Limb (tissue), 2 donors: ENCODE data around the gene SYT13.

ENCODE experiments used
- DNase-seq, 2 donors: peaks; one replicate each; pipeline ENCODE4 v3.0.0-alpha.2; 2016; ENCODE audit errors: extremely low spot score in 2 of 2

Gene SYT13

GRCh38 chr11:45275828-45276227, 10.3 kb downstream of the SYT13 start:
- DNase-seq: no peak

DNA sequence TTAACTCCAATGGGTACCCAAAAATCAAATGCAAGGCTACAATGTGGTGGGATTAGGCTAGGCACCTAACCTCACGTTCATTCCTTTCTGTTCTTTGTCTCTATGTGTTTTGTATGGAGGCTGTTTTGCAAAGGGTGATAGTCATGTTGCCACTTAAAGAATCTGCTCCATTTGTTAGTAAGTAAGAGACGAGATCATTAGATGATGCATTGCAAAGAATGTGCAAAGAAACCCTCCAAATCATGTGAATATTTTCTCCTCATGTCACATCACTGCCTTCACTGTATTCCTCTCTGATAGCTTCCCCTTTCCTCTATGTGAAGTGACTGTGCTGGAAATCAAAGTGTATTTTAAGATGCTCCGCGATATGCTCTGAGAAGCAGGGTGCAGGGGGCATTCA, 11.9 kb downstream of the SYT13 start:
- no peak for DNase-seq

DNA sequence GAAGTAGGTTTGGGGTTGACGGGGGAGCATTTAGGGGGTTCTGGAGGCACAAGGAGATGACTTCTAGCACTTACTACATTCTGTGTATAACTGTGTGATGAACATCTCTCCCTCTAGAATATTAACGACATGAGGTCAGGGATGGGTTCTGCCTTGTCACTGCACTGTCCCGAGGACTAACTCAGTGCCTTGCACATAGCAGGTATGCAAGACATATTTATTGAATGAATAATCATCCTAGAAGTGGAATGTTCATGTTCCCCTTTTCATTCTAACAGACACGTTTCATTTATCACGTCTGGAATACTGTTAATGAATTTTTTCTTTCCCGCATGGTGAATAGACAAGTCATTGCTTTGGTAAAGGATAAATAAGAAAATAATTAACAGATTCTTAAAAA, 12.6 kb downstream of the SYT13 start:
- no peak for DNase-seq

GRCh38 chr11:45272701-45273100, 13.4 kb downstream of the SYT13 start:
- DNase-seq: no peak

DNA sequence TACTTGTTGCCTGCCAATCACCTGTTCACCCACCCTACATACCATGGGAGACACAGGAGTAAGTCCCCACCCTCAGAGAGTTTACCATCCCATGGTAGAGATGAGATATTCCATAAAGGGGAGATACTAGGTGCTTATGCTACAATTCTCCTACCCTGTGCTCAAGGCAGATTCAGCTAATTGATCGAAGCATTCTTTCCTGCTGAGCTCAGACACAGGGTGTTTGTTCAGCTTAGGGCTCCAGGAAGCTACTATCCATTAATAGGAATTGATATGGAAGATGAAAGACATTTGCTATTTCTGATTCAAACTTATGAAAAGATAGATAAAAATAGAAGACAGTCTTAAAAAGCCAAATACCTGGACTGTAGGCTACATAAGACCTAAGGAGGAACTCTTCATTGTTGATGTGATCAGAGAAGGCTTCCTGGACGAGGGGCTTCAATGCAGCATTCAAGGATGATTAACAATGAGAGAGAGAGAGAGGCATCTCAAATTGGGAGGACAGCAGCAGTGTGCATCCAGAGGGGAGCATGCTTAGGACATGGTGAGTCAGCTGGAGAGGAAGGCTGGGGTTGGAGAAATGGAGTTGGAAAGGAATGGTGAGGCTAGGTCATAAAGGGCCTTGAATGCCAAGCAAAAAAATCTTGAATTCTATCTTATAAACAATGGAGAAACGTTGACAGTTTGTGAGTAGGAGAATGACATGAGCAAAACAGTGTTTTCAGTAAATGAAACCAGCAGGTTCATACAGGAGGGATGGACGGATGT, 15.0 kb downstream of the SYT13 start:
- no peak for DNase-seq

GRCh38 chr11:45269678-45270077, 16.5 kb downstream of the SYT13 start:
- DNase-seq: no peak

GRCh38 chr11:45267652-45268299, 18.4 kb downstream of the SYT13 start:
- DNase-seq: no peak

DNA sequence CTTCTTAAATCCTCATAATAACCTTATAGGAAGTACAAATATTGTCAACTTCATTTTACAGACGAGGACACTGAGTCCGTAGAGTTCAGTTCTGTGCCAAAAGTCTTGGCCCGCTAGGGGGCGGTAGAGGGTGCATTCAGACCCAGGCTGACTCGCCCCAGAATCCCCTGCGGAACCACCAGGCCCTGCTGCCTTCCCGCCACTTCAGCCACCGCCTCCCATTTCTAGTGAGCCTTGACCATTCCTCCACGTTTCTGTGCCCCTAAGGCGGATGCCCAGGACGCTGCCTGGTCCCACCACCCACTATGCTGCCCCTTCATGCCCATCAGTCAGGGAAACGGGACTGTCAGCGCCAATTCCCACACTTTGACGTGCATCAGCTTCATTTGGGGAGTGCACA, 19.1 kb downstream of the SYT13 start:
- DNase-seq: no peak

DNA sequence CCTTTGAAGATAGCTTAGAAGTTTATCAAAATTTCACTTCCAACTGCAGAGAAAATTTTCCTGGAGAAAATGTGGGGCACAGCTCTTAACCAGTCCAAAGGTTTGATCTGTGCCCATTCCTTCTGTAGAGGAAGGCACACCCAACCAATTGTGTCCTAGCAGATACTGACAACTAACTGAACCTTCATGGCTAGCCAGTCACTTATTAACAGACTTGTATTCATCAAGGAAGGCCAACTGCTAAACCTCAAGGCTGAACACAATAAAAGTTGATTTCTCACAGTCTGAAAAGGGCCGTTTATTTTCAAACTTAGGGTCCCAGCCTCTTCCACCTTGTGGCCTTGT, 19.5 kb downstream of the SYT13 start:
- no peak for DNase-seq

DNA sequence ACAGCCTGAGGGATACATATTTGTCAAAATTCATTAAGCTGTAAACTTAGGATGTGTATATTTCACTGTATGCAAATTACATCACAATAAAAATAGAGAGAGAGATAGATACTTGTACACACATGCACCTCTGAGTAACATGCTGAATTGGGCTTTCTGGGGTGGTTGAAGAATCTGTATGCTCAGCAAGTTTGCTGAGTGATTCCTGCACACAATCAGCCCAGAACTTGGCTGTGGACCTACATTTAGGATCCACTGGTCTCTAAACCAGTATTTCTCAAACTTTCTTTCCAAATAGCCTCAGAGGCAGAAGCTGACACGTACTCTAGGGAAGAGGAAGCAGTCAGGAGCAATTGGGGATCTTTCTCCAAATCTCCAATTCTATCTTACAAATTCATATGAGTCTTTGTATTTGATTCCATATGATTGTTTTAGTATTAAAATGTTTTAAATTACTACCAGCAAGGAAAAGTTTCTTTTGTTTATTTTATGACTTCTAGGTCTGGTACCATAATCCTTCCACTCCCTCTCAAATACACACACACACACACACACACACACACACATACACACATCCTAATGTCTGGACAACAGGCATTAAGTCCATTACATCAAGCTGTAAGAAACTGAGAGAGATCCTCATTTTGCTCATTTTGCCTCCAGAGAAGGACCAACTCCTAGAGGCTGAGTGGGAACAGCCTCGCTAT, 20.0 kb downstream of the SYT13 start:
- DNase-seq: no peak

DNA sequence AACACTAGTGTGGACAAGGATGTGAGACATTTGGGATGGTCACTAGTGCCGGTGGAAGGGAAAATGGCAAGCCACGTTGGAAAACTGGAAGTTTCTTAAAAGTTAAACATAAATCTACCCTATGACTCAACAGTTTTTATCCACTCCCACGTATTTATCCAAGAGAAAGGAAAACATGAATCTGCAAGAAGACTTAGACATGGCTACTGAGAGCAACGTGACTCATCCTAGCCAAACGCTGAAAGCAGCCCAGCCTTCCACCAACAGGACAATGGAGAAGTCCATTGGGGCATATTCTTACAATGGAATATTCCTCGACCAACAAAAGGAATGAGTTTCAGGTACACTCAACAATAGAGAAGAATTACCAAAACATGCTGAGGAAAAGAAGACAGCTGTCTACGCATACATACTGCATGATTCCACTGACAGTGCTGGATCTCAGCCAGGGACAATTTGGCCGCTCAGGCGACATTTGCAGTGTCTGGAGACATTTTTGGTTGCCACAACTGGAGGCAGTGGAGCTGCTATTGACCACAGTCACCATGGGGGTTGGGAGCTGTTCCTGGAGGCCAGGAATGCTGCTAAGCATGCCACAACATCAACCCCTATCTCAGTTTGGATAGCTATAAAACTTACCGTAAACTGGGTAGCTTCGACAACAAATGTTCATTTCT, 21.2 kb downstream of the SYT13 start:
- no peak for DNase-seq

GRCh38 chr11:45263773-45264172, 22.4 kb downstream of the SYT13 start:
- DNase-seq: no peak

DNA sequence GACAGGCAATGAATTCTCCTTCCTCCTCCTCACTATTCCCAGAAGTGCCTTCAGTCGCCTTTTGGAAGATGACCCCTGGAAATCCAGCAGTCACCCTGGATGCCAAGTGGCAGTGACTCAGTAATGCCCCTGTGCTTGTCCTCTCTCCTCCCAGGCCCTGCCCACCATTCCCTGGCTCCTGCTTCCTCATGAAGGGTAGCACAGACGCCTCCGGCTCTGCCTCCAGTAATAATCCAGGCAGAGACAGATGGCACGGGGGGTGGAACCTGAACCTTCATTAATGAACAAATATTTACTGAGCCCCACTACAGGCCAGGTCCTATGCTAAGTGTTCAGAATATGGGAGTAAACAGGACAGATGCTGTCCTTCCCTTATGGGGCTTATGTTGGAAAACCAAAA, 23.2 kb downstream of the SYT13 start:
- DNase-seq: no peak

DNA sequence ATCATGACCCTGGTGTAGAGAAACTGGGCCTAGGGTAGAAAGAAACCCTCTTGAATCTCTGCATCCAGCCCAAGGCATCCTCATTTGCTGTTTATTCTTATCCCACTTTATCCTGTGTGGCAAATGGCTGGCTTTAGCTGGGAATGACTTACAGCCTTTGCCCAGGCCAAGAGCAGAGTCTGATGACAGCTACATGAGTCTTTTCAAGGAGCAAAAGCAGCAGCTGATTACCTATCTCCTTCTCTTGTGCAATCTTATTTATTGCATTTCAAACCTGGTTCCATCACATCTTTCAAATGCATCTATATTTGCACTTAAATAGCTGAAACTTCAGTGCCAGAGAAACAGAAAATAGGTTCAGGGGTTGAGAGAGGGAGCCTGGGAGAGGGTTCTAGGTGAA, 26.1 kb downstream of the SYT13 start:
- no peak for DNase-seq

- DNase-seq: no peak
These were observed 26.5 kb downstream of the SYT13 start for GRCh38 chr11:45259592-45259991.

- DNase-seq: no peak
These were observed 27.1 kb downstream of the SYT13 start for GRCh38 chr11:45258982-45259530.

DNA sequence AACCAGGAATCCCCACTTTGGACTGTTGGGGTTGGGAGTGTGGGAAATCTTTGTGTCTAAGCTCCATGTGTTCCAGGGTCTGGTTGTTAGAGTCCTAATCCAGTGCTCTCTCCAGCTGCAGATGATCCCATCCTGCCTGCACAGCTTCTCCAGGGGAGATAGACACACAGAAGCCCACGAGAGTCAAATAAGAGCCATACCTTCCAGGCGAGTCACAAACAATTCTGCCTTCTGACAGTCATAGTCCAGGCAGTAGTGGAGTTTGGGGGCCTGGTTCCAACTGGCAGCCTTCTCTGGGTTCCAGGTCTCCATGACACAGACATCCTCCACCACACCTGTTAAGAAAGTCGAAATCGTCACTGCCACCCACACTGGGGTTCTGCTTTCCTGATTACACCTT, 32.1 kb downstream of the SYT13 start:
- no peak for DNase-seq

DNA sequence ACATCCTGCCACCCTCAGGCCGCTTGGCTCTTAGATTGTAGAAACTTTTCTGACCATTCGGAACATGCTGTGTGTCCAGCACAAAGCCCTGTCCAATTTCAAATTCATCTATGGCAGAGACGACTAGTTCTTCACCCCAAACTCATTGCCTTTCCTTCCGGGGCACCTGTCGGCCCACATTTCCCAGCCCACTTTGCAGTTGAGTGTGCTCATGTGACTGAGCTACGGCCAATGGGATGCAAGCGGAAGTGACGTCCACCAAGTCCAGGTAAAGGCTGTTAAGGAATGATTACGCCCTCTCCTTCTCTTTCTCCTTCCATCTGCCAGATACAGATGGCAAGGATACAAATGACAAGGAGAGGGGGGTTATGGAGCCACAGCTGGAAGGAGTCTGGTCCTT, 32.5 kb downstream of the SYT13 start:
- no peak for DNase-seq

GRCh38 chr11:45252877-45253276, 33.3 kb downstream of the SYT13 start:
- DNase-seq: no peak

DNA sequence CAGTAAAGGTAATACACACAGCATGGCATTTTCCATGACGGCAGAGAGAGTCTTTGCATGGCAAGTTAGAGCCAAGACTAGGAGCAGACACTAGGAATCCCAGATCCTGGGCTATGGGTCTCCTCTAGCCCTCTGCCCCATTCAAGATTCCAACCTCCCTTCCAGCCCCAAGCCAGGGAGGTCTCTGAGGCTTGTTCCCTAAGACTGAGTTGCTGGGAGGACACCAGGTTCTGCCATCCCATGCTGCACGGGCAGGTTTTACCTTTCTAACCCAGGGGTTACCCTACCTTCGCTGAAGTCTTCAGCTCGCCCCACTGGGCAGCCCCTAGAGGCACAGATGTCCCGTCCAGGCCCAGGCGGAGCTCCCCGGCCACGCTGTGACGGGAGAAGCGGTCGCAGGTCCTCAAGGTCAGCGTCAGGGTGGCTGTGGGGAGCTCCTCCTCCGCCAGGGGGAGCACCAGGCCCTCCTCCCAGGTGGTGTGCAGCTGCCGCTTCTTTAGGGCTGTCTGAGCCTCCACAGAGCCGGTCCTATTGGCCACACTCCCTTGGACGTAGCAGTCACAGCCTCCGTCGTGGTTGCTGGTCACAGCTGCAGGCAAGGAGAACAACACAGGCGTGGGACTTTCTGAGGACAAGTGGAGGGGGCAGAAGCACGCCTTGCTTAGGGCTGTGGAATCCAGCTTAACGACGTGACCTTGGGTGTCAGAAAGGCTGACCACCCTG, 33.8 kb downstream of the SYT13 start:
- peak in 1 of 2 donors; percentile 55 for DNase-seq

GRCh38 chr11:45250035-45250718, 36.0 kb downstream of the SYT13 start:
- no peak for DNase-seq
